ENCODE data around the gene SPAG17. TPM values are rescaled to one million over a fixed set of nuclear protein-coding genes. Genes with fewer than 3 reads are reported as not detected.

SPAG17 gene
- 1 to 10 TPM in 2 of 4 donors, under 1 TPM in 2; 0.13 to 3.1 (median 1.4) TPM for total RNA-seq

DNA sequence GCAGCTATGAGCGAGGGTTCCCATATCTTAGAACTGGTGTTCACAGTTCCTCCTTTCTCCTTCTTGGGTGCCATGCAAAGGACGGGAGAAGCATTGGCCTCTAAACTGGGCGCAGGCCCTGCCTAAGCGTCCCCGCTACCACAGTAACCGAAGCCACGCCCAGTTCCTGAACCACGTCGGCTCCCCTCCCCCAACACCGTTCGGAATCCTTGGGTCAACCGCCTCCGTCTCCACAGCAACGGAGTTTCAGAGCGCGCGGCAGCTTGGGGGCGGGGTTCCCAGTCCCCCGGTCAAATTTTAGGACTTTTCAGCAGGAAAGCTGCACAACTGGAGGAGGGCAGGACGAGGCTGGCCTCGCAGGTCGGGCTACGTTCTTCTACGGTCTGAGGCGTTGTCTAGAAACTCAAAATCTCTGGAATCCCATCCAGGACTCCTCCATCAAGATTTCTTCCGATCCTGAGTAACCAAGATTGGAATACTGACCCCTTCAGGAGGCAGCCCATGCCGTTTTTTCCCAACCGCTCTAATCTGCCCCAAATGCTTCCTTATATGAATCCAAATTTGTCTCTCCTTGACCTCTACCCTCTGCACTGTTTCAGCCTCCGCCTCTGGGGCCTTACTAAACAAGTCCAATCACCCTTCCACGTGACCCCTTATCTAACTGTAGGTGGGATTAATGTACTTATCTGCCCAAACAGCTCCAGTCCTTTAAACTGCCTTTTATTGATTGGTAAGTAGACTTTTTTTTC is at the start of gene SPAG17:
Gene SPAG17 (minus strand): TSS at position 145 of the 749 bp plus-strand sequence. CDS start 71 bp downstream, at position 74.
- H3K4me1 ChIP-seq = peaks cover 11% of the 10 kb centered on the region
- H3K36me3 ChIP-seq = no peaks in the 10 kb centered on the region
- TF ChIP-seq POLR2AphosphoS5 (IDR thresholded peaks at IDR 0.05) (no peak), POLR2A (IDR thresholded peaks at IDR 0.05) (no peak), EP300 (IDR thresholded peaks at IDR 0.05) (no peak)
- TF ChIP-seq, protein P1, sequence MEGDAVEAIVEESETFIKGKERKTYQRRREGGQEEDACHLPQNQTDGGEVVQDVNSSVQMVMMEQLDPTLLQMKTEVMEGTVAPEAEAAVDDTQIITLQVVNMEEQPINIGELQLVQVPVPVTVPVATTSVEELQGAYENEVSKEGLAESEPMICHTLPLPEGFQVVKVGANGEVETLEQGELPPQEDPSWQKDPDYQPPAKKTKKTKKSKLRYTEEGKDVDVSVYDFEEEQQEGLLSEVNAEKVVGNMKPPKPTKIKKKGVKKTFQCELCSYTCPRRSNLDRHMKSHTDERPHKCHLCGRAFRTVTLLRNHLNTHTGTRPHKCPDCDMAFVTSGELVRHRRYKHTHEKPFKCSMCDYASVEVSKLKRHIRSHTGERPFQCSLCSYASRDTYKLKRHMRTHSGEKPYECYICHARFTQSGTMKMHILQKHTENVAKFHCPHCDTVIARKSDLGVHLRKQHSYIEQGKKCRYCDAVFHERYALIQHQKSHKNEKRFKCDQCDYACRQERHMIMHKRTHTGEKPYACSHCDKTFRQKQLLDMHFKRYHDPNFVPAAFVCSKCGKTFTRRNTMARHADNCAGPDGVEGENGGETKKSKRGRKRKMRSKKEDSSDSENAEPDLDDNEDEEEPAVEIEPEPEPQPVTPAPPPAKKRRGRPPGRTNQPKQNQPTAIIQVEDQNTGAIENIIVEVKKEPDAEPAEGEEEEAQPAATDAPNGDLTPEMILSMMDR (IDR thresholded peaks at IDR 0.05) = no peak
- H3K9me3 ChIP-seq = no peaks in the 10 kb centered on the region
- no peak within 1 kb of the TSS for H3K27ac ChIP-seq
- DNase-seq (ENCODE audit: low spot score in 2 of 2) = peak; percentile 68 to 82
- peak within 1 kb of the TSS; percentile 50 for H3K4me3 ChIP-seq
- WGBS = 11% methylated on average over 23 of the region's 30 CpGs
- no peaks in the 10 kb centered on the region for H3K27me3 ChIP-seq

DNA sequence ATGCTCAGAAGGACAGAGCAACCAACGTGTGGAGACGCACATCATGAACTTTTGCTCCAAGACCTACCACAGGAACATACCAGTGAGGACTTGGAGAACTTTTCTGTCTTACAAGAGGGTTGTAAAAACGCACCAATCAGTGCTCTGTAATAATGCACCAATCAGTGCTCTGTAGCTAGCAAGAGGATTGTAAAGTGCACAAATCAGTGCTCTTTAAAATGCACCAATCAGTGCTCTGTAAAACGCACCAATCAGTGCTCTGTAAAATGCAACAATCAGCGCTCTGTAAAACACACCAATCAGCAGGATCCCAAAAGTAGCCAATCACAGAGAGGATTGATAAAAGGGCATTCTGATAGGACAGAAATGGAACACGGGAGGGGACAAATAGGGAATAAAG is 40.4 kb upstream of the SPAG17 start:
- Histone ChIP-seq H3K4me1 (no peaks in the 10 kb centered on the region), H3K9me3 (no peaks in the 10 kb centered on the region), H3K4me3 (no peak overlapping the region), H3K27me3 (no peaks in the 10 kb centered on the region), H3K36me3 (no peaks in the 10 kb centered on the region), H3K27ac (no peak overlapping the region)
- no peak for DNase-seq (ENCODE audit: low spot score in 2 of 2)
- WGBS = 83% methylated on average over 6 of the region's 6 CpGs
- TF ChIP-seq EP300 (IDR thresholded peaks at IDR 0.05) (no peak), POLR2AphosphoS5 (IDR thresholded peaks at IDR 0.05) (no peak), POLR2A (IDR thresholded peaks at IDR 0.05) (no peak)
- TF ChIP-seq, protein P1 (IDR thresholded peaks at IDR 0.05) = no peak

DNA sequence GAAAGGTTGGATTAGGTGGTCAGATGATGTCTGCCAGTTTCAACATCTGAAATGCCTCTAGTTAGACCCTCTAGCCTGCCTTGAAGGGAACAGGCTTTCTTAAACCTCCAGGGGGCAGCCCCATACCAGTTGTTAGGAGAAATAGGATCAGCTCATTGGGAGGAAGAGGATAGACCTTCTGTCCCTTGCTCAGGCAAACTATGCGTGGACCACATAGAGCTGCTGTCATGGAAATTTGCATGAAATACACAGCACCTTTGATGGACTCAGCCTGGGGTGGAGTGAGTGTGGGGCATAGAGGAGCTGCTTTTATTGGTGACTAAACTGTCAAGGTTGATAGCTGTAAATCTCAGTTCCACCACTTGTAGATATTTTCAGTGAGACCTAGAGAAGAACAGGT is 38.4 kb upstream of the SPAG17 start:
- H3K36me3 ChIP-seq = no peaks in the 10 kb centered on the region
- 64% methylated on average over 1 of the region's 1 CpG for WGBS
- H3K9me3 ChIP-seq = no peaks in the 10 kb centered on the region
- no peak overlapping the region for H3K4me3 ChIP-seq
- TF ChIP-seq POLR2AphosphoS5 (IDR thresholded peaks at IDR 0.05) (no peak), POLR2A (IDR thresholded peaks at IDR 0.05) (no peak), EP300 (IDR thresholded peaks at IDR 0.05) (no peak)
- TF ChIP-seq, protein P1 (IDR thresholded peaks at IDR 0.05) = no peak
- no peaks in the 10 kb centered on the region for H3K27me3 ChIP-seq
- no peak for DNase-seq (ENCODE audit: low spot score in 2 of 2)
- H3K4me1 ChIP-seq = no peaks in the 10 kb centered on the region
- H3K27ac ChIP-seq = no peak overlapping the region

DNA sequence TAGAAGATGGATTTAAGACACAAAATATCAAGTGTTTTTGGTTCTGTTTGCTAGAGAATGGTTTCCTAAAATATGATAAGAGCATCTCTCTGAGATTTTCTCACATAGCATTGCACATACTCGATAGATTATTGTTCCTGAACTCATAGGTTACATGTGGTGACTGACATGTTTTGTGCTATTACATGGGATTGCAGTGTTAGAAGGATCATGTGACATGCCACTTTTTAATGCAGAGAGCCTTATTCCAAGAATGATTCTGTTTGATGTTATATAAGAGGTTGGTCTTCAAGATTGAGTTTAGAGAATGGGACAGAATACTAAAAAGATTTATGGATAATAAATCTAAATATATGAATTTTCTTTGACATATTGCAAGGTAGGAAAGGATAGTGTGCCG is 34.4 kb upstream of the SPAG17 start:
- no peak overlapping the region for H3K27ac ChIP-seq
- no peak for TF ChIP-seq POLR2AphosphoS5 (IDR thresholded peaks at IDR 0.05)
- H3K36me3 ChIP-seq = no peaks in the 10 kb centered on the region
- 84% methylated on average over 2 of the region's 2 CpGs for WGBS
- no peak for DNase-seq (ENCODE audit: low spot score in 2 of 2)
- H3K4me1 ChIP-seq = no peaks in the 10 kb centered on the region
- H3K27me3 ChIP-seq = no peaks in the 10 kb centered on the region
- no peaks in the 10 kb centered on the region for H3K9me3 ChIP-seq
- no peak overlapping the region for H3K4me3 ChIP-seq

DNA sequence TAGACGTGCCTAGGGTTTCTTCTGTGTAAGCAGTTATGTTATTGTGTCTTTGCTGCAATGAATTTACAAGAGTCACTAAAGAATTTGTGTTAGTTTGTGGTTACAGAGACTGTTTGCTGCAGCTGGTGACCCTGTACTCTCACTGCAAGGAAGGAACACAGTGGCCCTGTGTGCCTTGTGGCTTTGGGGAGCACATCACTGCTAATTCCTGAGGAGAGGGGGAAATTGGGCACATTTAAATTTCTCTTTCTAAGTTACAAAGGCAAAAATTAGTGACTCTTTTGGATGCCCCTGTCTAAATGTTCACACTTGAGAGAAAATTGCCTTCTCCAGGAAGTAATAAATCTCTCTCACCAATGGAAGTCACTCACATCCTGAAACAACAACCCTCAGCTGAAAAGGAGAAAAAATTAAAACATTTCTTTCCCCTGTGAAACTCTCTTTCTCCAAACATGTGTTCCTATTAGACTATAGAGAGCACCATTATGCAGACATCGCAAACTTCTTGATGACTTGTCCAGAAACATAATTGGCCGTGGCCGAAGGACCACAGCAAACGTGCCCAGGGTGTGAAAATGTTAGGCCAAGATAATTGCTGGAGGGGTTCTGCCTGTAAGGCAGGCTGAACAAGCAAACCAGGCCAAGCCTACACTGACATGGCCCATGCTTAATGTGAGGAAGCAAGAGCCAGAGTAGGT is 32.3 kb upstream of the SPAG17 start:
- no peak for DNase-seq (ENCODE audit: low spot score in 2 of 2)
- H3K36me3 ChIP-seq = no peaks in the 10 kb centered on the region
- H3K4me1 ChIP-seq = no peaks in the 10 kb centered on the region
- no peak for TF ChIP-seq POLR2A (IDR thresholded peaks at IDR 0.05)
- TF ChIP-seq, protein P1 (IDR thresholded peaks at IDR 0.05) = no peak
- TF ChIP-seq POLR2AphosphoS5 (IDR thresholded peaks at IDR 0.05) = no peak
- TF ChIP-seq EP300 (IDR thresholded peaks at IDR 0.05) = no peak
- 54% methylated on average over 5 of the region's 5 CpGs for WGBS
- no peak overlapping the region for H3K4me3 ChIP-seq
- H3K27me3 ChIP-seq = no peaks in the 10 kb centered on the region
- no peak overlapping the region for H3K27ac ChIP-seq
- H3K9me3 ChIP-seq = no peaks in the 10 kb centered on the region

Data from suprapubic skin (tissue), 4 donors.